ENCODE results near the gene TMEM123.

DNA sequence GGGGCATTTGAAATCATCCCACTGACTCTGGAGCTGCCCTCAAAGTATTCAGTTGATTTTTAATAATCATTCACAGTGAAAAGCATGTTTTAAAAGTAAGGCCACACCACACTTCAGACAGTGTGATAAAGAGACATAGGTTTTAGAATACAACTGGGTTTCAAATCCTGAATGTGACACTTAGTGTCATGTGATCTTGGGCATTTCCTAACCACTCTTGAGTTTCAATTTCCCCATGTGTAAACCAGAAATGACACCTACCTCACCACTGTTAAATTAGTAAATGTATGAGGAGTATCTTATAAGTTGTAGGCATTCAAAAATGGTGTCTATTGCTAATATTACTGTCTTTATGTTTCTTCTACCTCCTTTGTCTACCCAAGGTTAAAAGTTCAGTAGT is 5.4 kb downstream of the TMEM123 start:
- TF ChIP-seq SIN3A (IDR thresholded peaks at IDR 0.05; ENCODE audit: borderline replicate concordance, insufficient read depth, low read length) (no peak), TAF1 (IDR thresholded peaks at IDR 0.05; ENCODE audit: borderline replicate concordance, insufficient read depth, low read length) (no peak), POLR2AphosphoS5 (IDR thresholded peaks at IDR 0.05; ENCODE audit: low read depth, low read length) (no peak), FOXP2 (optimal IDR thresholded peaks at IDR 0.05; ENCODE audit: borderline replicate concordance, extremely low read depth, extremely low read length, insufficient read depth) (no peak)
- TF ChIP-seq, protein P1, sequence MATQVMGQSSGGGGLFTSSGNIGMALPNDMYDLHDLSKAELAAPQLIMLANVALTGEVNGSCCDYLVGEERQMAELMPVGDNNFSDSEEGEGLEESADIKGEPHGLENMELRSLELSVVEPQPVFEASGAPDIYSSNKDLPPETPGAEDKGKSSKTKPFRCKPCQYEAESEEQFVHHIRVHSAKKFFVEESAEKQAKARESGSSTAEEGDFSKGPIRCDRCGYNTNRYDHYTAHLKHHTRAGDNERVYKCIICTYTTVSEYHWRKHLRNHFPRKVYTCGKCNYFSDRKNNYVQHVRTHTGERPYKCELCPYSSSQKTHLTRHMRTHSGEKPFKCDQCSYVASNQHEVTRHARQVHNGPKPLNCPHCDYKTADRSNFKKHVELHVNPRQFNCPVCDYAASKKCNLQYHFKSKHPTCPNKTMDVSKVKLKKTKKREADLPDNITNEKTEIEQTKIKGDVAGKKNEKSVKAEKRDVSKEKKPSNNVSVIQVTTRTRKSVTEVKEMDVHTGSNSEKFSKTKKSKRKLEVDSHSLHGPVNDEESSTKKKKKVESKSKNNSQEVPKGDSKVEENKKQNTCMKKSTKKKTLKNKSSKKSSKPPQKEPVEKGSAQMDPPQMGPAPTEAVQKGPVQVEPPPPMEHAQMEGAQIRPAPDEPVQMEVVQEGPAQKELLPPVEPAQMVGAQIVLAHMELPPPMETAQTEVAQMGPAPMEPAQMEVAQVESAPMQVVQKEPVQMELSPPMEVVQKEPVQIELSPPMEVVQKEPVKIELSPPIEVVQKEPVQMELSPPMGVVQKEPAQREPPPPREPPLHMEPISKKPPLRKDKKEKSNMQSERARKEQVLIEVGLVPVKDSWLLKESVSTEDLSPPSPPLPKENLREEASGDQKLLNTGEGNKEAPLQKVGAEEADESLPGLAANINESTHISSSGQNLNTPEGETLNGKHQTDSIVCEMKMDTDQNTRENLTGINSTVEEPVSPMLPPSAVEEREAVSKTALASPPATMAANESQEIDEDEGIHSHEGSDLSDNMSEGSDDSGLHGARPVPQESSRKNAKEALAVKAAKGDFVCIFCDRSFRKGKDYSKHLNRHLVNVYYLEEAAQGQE (IDR thresholded peaks at IDR 0.05; ENCODE audit: insufficient read depth in 1 of 2, low read depth in 2 of 2, low read length in 2 of 2) = no peak
